ENCODE results near the gene CACNA2D3. TPM values are rescaled to one million over a fixed set of nuclear protein-coding genes. Genes with fewer than 3 reads are reported as not detected.

CACNA2D3 gene
- total and polyA plus RNA-seq, 4 experiments from 2014 or later: not detected

DNA sequence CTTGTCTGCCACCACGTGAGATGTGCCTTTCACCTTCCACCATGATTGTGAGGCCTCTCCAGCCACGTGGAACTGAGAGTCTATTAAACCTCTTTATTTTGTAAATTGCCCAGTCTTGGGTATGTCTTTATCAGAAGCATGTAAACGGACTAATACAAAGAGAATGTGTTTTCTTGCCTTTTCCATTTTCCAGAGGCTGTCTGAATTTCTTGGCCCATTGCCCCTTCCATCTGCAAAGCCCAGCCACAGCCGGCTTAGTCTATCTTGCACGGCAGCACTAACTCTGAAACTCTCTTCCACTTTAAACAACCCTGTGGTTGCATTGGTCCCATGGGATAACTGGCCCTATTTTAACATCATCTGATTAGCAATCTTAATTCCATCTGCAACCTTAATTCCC is 590.2 kb downstream of the CACNA2D3 start:
- no peaks in the 10 kb centered on the region for H3K36me3 Mint-ChIP-seq
- Histone ChIP-seq H3K9me3 (ENCODE audit: control insufficient read depth in 1 of 2, low read length in 2 of 2) (no peaks in the 10 kb centered on the region), H3K27ac (ENCODE audit: low read depth, low read length) (no peak overlapping the region), H3K4me1 (ENCODE audit: insufficient read depth, low read length) (no peaks in the 10 kb centered on the region), H3K27me3 (ENCODE audit: insufficient read depth, low read length) (no peaks in the 10 kb centered on the region), H3K36me3 (ENCODE audit: insufficient read depth, low read length) (no peaks in the 10 kb centered on the region), H3K4me3 (ENCODE audit: low read length in 2 of 2) (no peak overlapping the region)
- intact Hi-C loops (cut with micrococcal nuclease): no loop called here
- no peak overlapping the region for H3K27ac Mint-ChIP-seq
- POLR2A ChIA-PET (ENCODE audit: partially characterized antibody): no interaction called here
- no peak for DNase-seq
- H3K27me3 Mint-ChIP-seq: peaks cover 0 to 2% of the 10 kb centered on the region in 2 donors
- no peaks in the 10 kb centered on the region for H3K4me1 Mint-ChIP-seq
- H3K9me3 Mint-ChIP-seq: peaks cover 0 to 16% (median 4%) of the 10 kb centered on the region in 8 donors
- CTCF ChIA-PET (ENCODE audit: partially characterized antibody): no interaction called here
- no peak overlapping the region for H3K4me3 Mint-ChIP-seq

GRCh38 chr3:54713031-54713430 is 590.7 kb downstream of the CACNA2D3 start:
- no peak overlapping the region for H3K4me3 Mint-ChIP-seq
- Histone ChIP-seq H3K9me3 (ENCODE audit: control insufficient read depth in 1 of 2, low read length in 2 of 2) (no peaks in the 10 kb centered on the region), H3K27me3 (ENCODE audit: insufficient read depth, low read length) (no peaks in the 10 kb centered on the region), H3K36me3 (ENCODE audit: insufficient read depth, low read length) (no peaks in the 10 kb centered on the region), H3K27ac (ENCODE audit: low read depth, low read length) (no peak overlapping the region), H3K4me1 (ENCODE audit: insufficient read depth, low read length) (no peaks in the 10 kb centered on the region), H3K4me3 (ENCODE audit: low read length in 2 of 2) (no peak overlapping the region)
- no peak overlapping the region for H3K27ac Mint-ChIP-seq
- no peaks in the 10 kb centered on the region for H3K4me1 Mint-ChIP-seq
- peaks cover 0 to 16% (median 2%) of the 10 kb centered on the region in 8 donors for H3K9me3 Mint-ChIP-seq
- POLR2A ChIA-PET (ENCODE audit: partially characterized antibody): no interaction called here
- H3K27me3 Mint-ChIP-seq: peaks cover 0 to 2% of the 10 kb centered on the region in 2 donors
- intact Hi-C loops (cut with micrococcal nuclease): no loop called here
- H3K36me3 Mint-ChIP-seq: no peaks in the 10 kb centered on the region
- DNase-seq: no peak
- CTCF ChIA-PET (ENCODE audit: partially characterized antibody): no interaction called here

DNA sequence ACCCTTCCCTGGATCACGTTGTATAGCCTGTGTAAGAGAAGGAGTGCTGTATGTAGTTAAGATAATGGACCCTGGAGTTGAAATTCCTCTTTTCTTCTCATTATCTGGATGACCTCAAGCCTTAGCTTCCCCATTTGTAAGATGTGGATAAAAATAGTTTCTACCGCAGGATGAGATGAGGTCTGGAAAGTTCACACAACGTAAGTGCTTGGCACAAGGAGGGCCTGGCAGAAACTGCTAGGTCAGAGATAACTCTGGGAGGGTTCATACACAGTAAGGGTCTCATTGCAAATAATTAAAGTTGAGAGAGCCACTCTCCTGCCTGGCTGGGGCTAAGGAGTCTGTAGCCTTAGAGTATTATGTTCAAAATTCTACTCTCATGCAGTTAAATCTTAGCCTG is 591.1 kb downstream of the CACNA2D3 start:
- DNase-seq: no peak
- POLR2A ChIA-PET (ENCODE audit: partially characterized antibody): no interaction called here
- no peak overlapping the region for H3K4me3 Mint-ChIP-seq
- Histone ChIP-seq H3K27me3 (ENCODE audit: insufficient read depth, low read length) (no peaks in the 10 kb centered on the region), H3K4me3 (ENCODE audit: low read length in 2 of 2) (no peak overlapping the region), H3K36me3 (ENCODE audit: insufficient read depth, low read length) (no peaks in the 10 kb centered on the region), H3K9me3 (ENCODE audit: control insufficient read depth in 1 of 2, low read length in 2 of 2) (no peaks in the 10 kb centered on the region), H3K27ac (ENCODE audit: low read depth, low read length) (no peak overlapping the region), H3K4me1 (ENCODE audit: insufficient read depth, low read length) (no peaks in the 10 kb centered on the region)
- H3K4me1 Mint-ChIP-seq: no peaks in the 10 kb centered on the region
- intact Hi-C loops (cut with micrococcal nuclease): no loop called here
- no peaks in the 10 kb centered on the region for H3K36me3 Mint-ChIP-seq
- H3K27me3 Mint-ChIP-seq: peaks cover 0 to 2% of the 10 kb centered on the region in 2 donors
- H3K9me3 Mint-ChIP-seq: peaks cover 0 to 16% (median 2%) of the 10 kb centered on the region in 8 donors
- H3K27ac Mint-ChIP-seq: no peak overlapping the region
- CTCF ChIA-PET (ENCODE audit: partially characterized antibody): no interaction called here

DNA sequence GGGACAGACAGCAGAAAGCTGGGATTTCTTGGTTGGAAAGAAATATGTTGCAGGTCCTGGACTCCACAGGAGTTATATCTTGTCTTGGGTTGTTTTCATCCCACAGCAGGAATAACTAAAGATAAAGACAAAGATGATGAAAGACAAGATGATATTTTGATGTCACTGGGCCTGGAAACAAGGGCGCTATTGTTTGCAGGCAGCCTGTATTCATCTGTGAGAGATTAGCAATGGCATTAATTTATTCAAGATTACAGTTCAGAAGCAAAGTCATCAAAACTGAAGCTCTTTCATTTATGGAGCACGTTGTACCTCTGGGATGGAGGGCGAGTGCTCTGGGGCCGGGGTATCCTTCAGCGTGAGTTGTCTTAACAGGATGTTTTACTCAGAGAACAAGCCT is 591.7 kb downstream of the CACNA2D3 start:
- no peak overlapping the region for H3K4me3 Mint-ChIP-seq
- peaks cover 0 to 16% (median 2%) of the 10 kb centered on the region in 8 donors for H3K9me3 Mint-ChIP-seq
- Histone ChIP-seq H3K27ac (ENCODE audit: low read depth, low read length) (no peak overlapping the region), H3K4me1 (ENCODE audit: insufficient read depth, low read length) (no peaks in the 10 kb centered on the region), H3K4me3 (ENCODE audit: low read length in 2 of 2) (no peak overlapping the region), H3K36me3 (ENCODE audit: insufficient read depth, low read length) (no peaks in the 10 kb centered on the region), H3K27me3 (ENCODE audit: insufficient read depth, low read length) (no peaks in the 10 kb centered on the region), H3K9me3 (ENCODE audit: control insufficient read depth in 1 of 2, low read length in 2 of 2) (no peaks in the 10 kb centered on the region)
- peaks cover 0 to 2% of the 10 kb centered on the region in 2 donors for H3K27me3 Mint-ChIP-seq
- CTCF ChIA-PET (ENCODE audit: partially characterized antibody): no interaction called here
- POLR2A ChIA-PET (ENCODE audit: partially characterized antibody): no interaction called here
- no peaks in the 10 kb centered on the region for H3K4me1 Mint-ChIP-seq
- DNase-seq: no peak
- no peaks in the 10 kb centered on the region for H3K36me3 Mint-ChIP-seq
- no peak overlapping the region for H3K27ac Mint-ChIP-seq
- intact Hi-C loops (cut with micrococcal nuclease): no loop called here

DNA sequence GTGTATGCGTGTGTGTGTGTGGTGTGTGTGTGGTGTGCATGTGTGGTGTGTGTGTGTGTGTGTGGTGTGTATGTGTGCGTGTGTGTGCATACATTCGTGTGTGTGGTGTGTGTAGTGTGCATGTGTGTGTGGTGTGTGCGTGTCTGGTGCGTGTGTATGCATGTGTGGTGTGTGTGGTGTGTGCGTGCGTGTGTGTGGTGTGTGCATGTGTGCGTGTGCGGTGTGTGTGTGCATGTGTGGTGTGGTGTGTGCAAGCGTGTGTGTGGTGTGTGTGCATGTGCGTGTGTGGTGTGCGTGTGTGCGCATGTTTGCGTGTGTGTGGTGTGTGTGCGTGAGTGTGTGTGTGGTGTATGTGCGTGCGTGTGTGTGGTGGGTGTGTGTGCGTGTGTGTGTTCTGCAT is 595.2 kb downstream of the CACNA2D3 start:
- no peaks in the 10 kb centered on the region for H3K4me1 ChIP-seq (ENCODE audit: insufficient read depth, low read length)
- no peaks in the 10 kb centered on the region for H3K36me3 ChIP-seq (ENCODE audit: insufficient read depth, low read length)
- H3K4me3 ChIP-seq (ENCODE audit: low read length in 2 of 2): no peak overlapping the region
- H3K27me3 ChIP-seq (ENCODE audit: insufficient read depth, low read length): no peaks in the 10 kb centered on the region
- peaks cover 1 to 6% of the 10 kb centered on the region in 2 donors for H3K27me3 Mint-ChIP-seq
- H3K9me3 ChIP-seq (ENCODE audit: control insufficient read depth in 1 of 2, low read length in 2 of 2): no peaks in the 10 kb centered on the region
- no peak overlapping the region for H3K27ac Mint-ChIP-seq
- H3K36me3 Mint-ChIP-seq: no peaks in the 10 kb centered on the region
- H3K4me3 Mint-ChIP-seq: no peak overlapping the region
- ChIA-PET POLR2A (ENCODE audit: partially characterized antibody) (no interaction called here), CTCF (ENCODE audit: partially characterized antibody) (no interaction called here)
- no peaks in the 10 kb centered on the region for H3K4me1 Mint-ChIP-seq
- H3K27ac ChIP-seq (ENCODE audit: low read depth, low read length): no peak overlapping the region
- intact Hi-C loops (cut with micrococcal nuclease): no loop called here
- DNase-seq: no peak
- H3K9me3 Mint-ChIP-seq: peaks cover 0 to 17% (median 5%) of the 10 kb centered on the region in 8 donors

DNA sequence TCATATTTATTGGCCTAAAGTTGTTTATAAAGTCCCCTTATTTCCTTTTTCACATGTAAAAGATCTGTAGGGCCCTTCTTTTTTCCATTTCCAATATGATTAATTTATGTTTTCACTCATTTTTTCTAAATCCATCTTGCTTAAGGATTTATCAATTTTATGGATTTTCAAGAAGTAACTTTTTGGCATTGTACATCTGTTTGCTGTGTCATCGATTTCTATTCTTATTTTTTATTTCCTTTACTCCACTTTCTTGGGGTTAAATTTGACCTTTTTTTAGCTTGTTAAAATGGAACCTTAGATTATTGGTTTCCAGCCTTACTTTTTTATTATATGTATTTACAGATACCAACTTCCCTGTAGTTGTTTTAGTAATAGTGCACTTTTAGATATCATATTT is 597.6 kb downstream of the CACNA2D3 start:
- H3K9me3 ChIP-seq (ENCODE audit: control insufficient read depth in 1 of 2, low read length in 2 of 2): no peaks in the 10 kb centered on the region
- no peaks in the 10 kb centered on the region for H3K27me3 ChIP-seq (ENCODE audit: insufficient read depth, low read length)
- no peaks in the 10 kb centered on the region for H3K36me3 Mint-ChIP-seq
- no peak overlapping the region for H3K4me3 ChIP-seq (ENCODE audit: low read length in 2 of 2)
- ChIA-PET CTCF (ENCODE audit: partially characterized antibody) (no interaction called here), POLR2A (ENCODE audit: partially characterized antibody) (no interaction called here)
- H3K4me3 Mint-ChIP-seq: no peak overlapping the region
- no peak overlapping the region for H3K27ac ChIP-seq (ENCODE audit: low read depth, low read length)
- DNase-seq: no peak
- no peak overlapping the region for H3K27ac Mint-ChIP-seq
- H3K9me3 Mint-ChIP-seq: peaks cover 3 to 17% (median 7%) of the 10 kb centered on the region in 8 donors
- peaks cover 1 to 6% of the 10 kb centered on the region in 2 donors for H3K27me3 Mint-ChIP-seq
- H3K36me3 ChIP-seq (ENCODE audit: insufficient read depth, low read length): no peaks in the 10 kb centered on the region
- intact Hi-C loops (cut with micrococcal nuclease): no loop called here
- H3K4me1 ChIP-seq (ENCODE audit: insufficient read depth, low read length): no peaks in the 10 kb centered on the region
- no peaks in the 10 kb centered on the region for H3K4me1 Mint-ChIP-seq

GRCh38 chr3:54720604-54721003 is 598.3 kb downstream of the CACNA2D3 start:
- Mint-ChIP-seq H3K9me3 (peaks cover 1 to 18% (median 9%) of the 10 kb centered on the region in 8 donors), H3K27ac (no peak overlapping the region), H3K27me3 (peaks cover 1 to 6% of the 10 kb centered on the region in 2 donors), H3K4me1 (no peaks in the 10 kb centered on the region), H3K4me3 (no peak overlapping the region), H3K36me3 (no peaks in the 10 kb centered on the region)
- no peaks in the 10 kb centered on the region for H3K27me3 ChIP-seq (ENCODE audit: insufficient read depth, low read length)
- DNase-seq: no peak
- intact Hi-C loops (cut with micrococcal nuclease): no loop called here
- no peak overlapping the region for H3K4me3 ChIP-seq (ENCODE audit: low read length in 2 of 2)
- H3K27ac ChIP-seq (ENCODE audit: low read depth, low read length): no peak overlapping the region
- H3K36me3 ChIP-seq (ENCODE audit: insufficient read depth, low read length): no peaks in the 10 kb centered on the region
- ChIA-PET POLR2A (ENCODE audit: partially characterized antibody) (no interaction called here), CTCF (ENCODE audit: partially characterized antibody) (no interaction called here)
- H3K4me1 ChIP-seq (ENCODE audit: insufficient read depth, low read length): no peaks in the 10 kb centered on the region
- no peaks in the 10 kb centered on the region for H3K9me3 ChIP-seq (ENCODE audit: control insufficient read depth in 1 of 2, low read length in 2 of 2)

All from CD4-positive, alpha-beta memory T cell (primary cell).